Measurements from ENCODE around the gene ANKRD23.
A peak's percentile ranks its signal among the peaks of the same experiment; 100 is the strongest.

DNA sequence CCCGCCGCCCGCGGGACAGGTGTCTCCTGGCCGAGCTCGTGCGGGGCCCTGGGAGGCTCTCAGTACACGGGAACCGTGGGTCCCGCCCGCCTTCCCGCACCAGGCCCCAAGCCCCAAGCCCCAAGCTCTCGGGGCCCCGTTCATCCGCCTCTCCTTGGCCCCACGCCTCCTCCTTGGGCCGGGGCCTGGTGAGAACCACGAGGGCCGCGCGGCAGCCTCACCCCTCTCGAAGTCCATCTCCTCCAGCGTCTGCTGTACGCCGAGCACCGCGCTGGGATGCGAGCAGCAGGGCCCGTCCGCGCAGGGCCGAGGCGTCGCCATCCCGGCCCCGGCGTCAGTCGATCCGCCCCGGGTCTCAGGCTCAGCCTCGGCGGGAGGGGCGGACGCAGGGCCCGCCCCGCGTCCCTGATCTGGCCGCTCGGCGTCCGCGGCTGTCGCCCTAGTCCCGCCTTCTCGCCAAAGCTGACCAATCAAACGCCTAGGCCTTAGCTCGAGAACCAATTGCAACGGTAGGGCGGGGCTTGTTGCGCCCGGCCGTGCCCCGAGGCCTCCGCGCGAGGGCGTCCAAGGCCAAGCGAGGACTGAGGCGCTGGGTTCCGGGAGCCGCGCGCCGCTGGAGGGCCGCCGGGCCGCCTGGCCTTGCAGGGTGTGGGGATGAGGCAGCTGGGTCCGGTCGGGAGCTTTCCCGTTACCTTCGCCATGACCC is 14.0 kb upstream of the ANKRD23 start, which contains the start of gene ANKRD39:
- TF ChIP-seq, protein P1, sequence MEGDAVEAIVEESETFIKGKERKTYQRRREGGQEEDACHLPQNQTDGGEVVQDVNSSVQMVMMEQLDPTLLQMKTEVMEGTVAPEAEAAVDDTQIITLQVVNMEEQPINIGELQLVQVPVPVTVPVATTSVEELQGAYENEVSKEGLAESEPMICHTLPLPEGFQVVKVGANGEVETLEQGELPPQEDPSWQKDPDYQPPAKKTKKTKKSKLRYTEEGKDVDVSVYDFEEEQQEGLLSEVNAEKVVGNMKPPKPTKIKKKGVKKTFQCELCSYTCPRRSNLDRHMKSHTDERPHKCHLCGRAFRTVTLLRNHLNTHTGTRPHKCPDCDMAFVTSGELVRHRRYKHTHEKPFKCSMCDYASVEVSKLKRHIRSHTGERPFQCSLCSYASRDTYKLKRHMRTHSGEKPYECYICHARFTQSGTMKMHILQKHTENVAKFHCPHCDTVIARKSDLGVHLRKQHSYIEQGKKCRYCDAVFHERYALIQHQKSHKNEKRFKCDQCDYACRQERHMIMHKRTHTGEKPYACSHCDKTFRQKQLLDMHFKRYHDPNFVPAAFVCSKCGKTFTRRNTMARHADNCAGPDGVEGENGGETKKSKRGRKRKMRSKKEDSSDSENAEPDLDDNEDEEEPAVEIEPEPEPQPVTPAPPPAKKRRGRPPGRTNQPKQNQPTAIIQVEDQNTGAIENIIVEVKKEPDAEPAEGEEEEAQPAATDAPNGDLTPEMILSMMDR (IDR thresholded peaks at IDR 0.05) = peak; percentile 65 to 95 (median 66)
- TF ChIP-seq EP300 (IDR thresholded peaks at IDR 0.05) (no peak), POLR2A (IDR thresholded peaks at IDR 0.05) (peak; percentile 57 to 66), POLR2AphosphoS5 (IDR thresholded peaks at IDR 0.05) (peak; percentile 70 to 86 (median 81))

All from sigmoid colon (tissue), 4 donors.